ENCODE results near the gene CEMIP. TPM values are rescaled to one million over a fixed set of nuclear protein-coding genes. Genes with fewer than 3 reads are reported as not detected.

The CEMIP gene
- total RNA-seq, 2 experiments from 2014 or later, result not detected

DNA sequence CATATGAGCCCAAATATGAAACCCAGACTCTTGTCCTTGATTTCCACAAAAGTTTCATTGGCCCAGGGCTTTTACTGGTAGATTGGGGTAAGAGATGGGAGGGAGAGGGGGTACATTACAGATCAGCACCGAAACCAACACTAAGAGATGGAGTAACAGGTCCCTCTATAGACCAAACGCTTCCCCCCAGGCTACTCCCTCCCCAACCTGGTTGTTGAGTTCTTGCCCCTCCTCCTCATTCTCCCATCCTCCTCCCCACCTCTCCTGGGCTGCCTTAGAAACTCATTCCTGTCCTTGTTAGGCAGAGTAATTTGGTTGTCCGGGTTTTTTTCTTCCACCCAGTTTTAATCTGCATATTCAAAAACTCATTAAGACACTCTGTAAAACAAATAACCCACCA, 136.3 kb downstream of the CEMIP start:
- H3K4me3 Mint-ChIP-seq, result no peak overlapping the region
- CTCF ChIA-PET, result no interaction called here
- DNase-seq (no peak), ATAC-seq (no peak)
- H3K4me1 Mint-ChIP-seq, result peaks cover 25% of the 10 kb centered on the region
- H3K9me3 Mint-ChIP-seq (ENCODE audit: low read depth), result no peaks in the 10 kb centered on the region
- H3K27ac Mint-ChIP-seq, result no peak overlapping the region
- peaks cover 3% of the 10 kb centered on the region for H3K27me3 Mint-ChIP-seq
- H3K36me3 Mint-ChIP-seq, result no peaks in the 10 kb centered on the region

DNA sequence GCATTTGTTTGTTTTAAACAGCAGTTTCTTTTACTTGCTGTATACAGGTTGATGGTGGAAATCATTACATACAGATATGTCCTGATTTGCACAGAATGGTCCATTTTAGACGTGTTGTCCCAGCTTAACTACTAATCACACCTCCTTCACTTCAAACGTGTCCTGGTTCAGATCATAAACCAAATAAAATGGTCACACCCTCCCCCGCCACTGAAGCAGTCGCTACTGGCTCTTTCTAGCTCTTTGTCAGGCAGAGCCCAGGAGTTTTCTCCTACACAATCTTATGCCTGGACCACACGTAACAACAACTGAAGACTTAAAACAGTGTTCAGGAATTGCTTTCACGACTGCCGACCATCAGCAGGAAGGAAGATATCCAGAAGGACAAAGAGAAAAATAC, 136.9 kb downstream of the CEMIP start:
- Mint-ChIP-seq H3K27ac (no peak overlapping the region), H3K9me3 (ENCODE audit: low read depth) (no peaks in the 10 kb centered on the region), H3K36me3 (no peaks in the 10 kb centered on the region), H3K4me3 (no peak overlapping the region), H3K27me3 (peaks cover 3% of the 10 kb centered on the region), H3K4me1 (peaks cover 31% of the 10 kb centered on the region)
- CTCF ChIA-PET, result no interaction called here
- DNase-seq (no peak), ATAC-seq (no peak)

DNA sequence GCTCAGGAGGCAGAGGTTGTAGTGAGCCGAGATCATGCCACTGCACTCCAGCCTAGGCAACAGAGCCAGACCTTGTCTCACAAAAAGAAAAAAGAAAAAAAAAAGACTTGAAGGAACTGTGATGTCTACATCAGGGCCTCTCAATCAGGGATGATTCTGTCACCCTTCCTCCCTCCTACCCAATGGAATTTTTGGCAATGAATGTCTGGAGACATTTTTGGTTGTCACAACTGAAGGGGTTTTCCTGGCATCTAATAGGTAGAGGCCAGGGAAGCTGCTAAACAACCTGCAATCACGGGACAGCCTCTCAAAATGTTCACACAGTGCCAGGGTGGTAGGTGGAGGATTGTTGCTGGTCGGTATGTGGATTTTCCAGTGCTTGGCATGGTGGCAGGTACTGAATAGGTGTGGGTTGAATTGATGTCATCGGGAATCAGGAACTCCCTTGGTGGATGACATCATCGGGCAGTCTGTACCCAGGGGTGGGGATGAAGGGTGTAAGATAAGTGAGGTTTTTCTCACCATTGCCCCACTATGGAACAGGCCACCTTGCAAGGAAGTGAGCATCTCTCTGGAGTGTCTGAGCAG, 139.1 kb downstream of the CEMIP start:
- DNase-seq (no peak), ATAC-seq (no peak)
- H3K4me1 Mint-ChIP-seq, result peaks cover 38% of the 10 kb centered on the region
- no peak overlapping the region for H3K27ac Mint-ChIP-seq
- H3K4me3 Mint-ChIP-seq, result no peak overlapping the region
- H3K9me3 Mint-ChIP-seq (ENCODE audit: low read depth), result no peaks in the 10 kb centered on the region
- CTCF ChIA-PET, result interaction anchor here (1.6 kb wide), 1 partner anchor 41 kb away, joined by 3 read pairs; no protein-coding TSS in a partner anchor
- H3K27me3 Mint-ChIP-seq, result peaks cover 9% of the 10 kb centered on the region
- H3K36me3 Mint-ChIP-seq, result no peaks in the 10 kb centered on the region

DNA sequence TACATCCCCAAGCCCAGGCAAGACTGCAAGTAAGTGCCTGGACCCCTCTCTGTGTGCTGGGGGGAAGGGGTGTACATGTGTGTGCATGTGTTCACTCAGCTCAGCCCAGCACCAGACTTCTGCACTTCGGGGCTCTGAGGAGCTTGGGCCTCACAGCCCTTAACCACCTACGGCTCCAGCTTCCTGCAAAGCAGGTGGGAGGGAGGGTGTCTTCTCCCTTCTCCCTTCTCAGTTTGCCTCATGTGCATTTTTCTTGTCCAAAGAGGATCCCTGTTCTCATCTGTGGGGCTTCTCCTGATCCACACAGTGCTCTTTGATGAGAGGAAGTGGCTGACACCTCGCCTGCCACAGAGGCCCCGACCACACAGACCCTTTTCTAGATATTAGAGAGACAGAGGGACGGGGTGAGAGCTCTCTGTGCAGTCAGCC, 141.1 kb downstream of the CEMIP start:
- Mint-ChIP-seq H3K4me3 (no peak overlapping the region), H3K9me3 (ENCODE audit: low read depth) (no peaks in the 10 kb centered on the region), H3K4me1 (peaks cover 38% of the 10 kb centered on the region), H3K27me3 (peaks cover 9% of the 10 kb centered on the region), H3K27ac (peak overlapping the region; percentile 31), H3K36me3 (no peaks in the 10 kb centered on the region)
- ATAC-seq (peak; percentile 92), DNase-seq (peak; percentile 83)
- CTCF ChIA-PET, result no interaction called here

DNA sequence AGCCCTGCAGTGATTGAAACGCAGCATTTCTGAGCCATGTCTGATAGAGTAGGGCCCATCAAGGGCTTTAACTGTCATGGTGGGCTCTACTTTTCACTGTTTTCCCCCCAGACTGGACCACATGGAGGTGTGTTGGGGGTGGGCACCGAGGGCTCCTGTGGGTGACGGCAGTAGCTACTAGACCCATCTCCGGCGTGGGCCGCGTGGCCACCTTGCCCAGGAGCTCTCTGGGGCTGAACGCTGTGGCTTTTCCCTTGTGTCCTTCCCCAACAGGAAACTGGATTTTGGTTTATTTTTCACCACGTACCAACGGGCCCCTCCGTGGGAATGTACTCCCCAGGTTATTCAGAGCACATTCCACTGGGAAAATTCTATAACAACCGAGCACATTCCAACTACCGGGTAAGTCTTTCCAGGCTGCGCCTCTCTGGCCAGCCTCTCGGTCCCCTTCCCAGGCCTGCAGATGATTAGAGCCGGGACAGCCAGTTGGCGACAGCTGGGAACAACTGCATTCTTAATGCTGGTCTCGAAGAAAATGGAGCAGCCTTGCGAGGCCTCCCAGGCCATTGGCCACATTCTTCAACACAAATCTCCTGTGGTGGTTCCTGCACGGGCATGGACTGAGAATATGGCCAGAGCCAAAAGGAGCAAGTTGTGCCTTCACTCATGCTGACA, 142.7 kb downstream of the CEMIP start:
- no peak overlapping the region for H3K4me3 Mint-ChIP-seq
- H3K4me1 Mint-ChIP-seq, result peaks cover 38% of the 10 kb centered on the region
- CTCF ChIA-PET, result interaction anchor here (1.1 kb wide), 1 partner anchor 344 kb away, joined by 3 read pairs; no protein-coding TSS in a partner anchor
- peaks cover 6% of the 10 kb centered on the region for H3K27me3 Mint-ChIP-seq
- no peaks in the 10 kb centered on the region for H3K9me3 Mint-ChIP-seq (ENCODE audit: low read depth)
- DNase-seq (no peak), ATAC-seq (no peak)
- H3K27ac Mint-ChIP-seq, result no peak overlapping the region
- H3K36me3 Mint-ChIP-seq, result no peaks in the 10 kb centered on the region

DNA sequence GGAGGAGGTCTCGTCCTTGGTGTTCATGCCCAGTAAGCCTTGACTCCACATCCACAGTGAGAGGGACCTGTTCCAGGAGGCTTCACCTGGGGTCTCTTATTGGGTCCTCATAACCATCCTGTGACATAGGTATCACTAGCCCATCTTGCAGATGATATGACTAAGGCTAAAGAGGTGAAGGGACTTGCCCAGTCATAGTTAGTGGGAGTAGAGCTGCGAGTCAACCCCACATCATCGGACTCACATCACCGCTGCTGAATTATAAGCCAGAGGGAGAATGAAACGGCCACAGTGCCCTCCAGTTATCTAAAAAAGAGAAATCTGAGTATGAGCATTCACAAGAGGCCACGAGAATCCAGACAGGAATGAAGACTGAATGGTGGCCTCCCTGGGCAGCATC, 144.5 kb downstream of the CEMIP start:
- Mint-ChIP-seq H3K27ac (no peak overlapping the region), H3K36me3 (no peaks in the 10 kb centered on the region), H3K27me3 (peaks cover 6% of the 10 kb centered on the region), H3K4me3 (no peak overlapping the region), H3K9me3 (ENCODE audit: low read depth) (no peaks in the 10 kb centered on the region), H3K4me1 (peaks cover 28% of the 10 kb centered on the region)
- ATAC-seq (no peak), DNase-seq (no peak)
- CTCF ChIA-PET, result no interaction called here

DNA sequence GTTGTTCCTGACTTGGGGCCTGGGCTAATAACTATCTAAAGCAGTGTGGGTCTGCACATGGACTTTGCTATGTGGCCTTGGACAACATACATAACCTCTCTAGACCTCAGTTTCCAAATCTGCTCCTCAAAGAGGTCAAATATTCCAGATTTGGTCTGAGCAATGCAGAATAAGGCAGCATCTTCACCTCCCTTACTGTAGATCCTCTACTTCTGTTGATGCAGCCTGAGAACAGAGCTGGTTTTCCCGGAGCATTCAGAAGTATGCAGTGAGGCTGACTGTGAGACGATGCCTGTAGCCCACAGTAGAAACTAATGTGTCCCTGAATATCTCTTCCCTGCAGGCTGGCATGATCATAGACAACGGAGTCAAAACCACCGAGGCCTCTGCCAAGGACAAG, 145.1 kb downstream of the CEMIP start:
- ATAC-seq (no peak), DNase-seq (no peak)
- Mint-ChIP-seq H3K36me3 (no peaks in the 10 kb centered on the region), H3K9me3 (ENCODE audit: low read depth) (no peaks in the 10 kb centered on the region), H3K4me3 (no peak overlapping the region), H3K4me1 (peaks cover 23% of the 10 kb centered on the region), H3K27ac (no peak overlapping the region), H3K27me3 (peaks cover 6% of the 10 kb centered on the region)
- CTCF ChIA-PET, result no interaction called here

DNA sequence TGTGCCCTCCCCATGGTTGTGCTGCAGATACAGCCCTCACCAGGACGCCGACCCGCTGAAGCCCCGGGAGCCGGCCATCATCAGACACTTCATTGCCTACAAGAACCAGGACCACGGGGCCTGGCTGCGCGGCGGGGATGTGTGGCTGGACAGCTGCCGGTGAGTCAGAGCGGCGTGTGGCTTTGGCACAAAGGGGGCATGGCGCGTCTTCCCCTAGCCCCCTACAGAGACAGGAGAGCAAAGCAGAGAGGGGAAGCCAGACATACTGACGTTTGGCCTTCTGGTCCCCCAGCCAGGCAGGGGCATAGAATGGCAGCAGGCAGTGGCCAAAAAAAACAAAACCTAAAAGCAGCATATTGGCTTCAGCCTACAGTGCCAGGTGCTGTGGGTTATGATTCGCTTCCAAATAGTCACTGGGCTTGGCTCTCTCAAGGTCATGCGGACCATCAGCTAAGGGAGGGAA, 146.5 kb downstream of the CEMIP start:
- Mint-ChIP-seq H3K36me3 (no peaks in the 10 kb centered on the region), H3K4me1 (peaks cover 11% of the 10 kb centered on the region), H3K27ac (no peak overlapping the region), H3K27me3 (peaks cover 6% of the 10 kb centered on the region), H3K9me3 (ENCODE audit: low read depth) (no peaks in the 10 kb centered on the region), H3K4me3 (no peak overlapping the region)
- ATAC-seq, result no peak
- CTCF ChIA-PET, result interaction anchor here (0.7 kb wide), 1 partner anchor 146 kb away, joined by 3 read pairs; no protein-coding TSS in a partner anchor
- DNase-seq, result no peak

DNA sequence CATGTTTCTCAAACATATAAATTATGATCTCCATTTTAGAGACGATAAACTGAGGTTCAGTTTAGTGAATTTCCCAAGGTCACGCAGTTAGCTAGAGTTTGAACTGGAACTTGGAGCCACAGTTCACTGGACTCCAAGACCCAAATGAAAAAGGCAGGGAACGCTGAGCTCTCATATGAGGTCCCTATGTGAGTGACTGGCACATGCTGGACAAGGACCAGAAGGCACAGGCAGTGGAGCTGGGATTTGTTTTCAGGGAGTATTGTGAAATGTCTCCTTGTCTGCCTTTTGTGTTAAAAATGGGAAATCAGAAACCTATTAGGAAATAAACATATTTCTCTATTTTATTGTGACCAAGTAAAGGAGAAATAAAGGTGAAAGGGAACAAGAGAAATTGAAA, 147.0 kb downstream of the CEMIP start:
- Mint-ChIP-seq H3K4me1 (peaks cover 6% of the 10 kb centered on the region), H3K4me3 (no peak overlapping the region), H3K27ac (no peak overlapping the region), H3K27me3 (peaks cover 6% of the 10 kb centered on the region), H3K9me3 (ENCODE audit: low read depth) (no peaks in the 10 kb centered on the region), H3K36me3 (no peaks in the 10 kb centered on the region)
- CTCF ChIA-PET, result interaction anchor here (0.7 kb wide), 1 partner anchor 146 kb away, joined by 3 read pairs; no protein-coding TSS in a partner anchor
- no peak for ATAC-seq
- no peak for DNase-seq

DNA sequence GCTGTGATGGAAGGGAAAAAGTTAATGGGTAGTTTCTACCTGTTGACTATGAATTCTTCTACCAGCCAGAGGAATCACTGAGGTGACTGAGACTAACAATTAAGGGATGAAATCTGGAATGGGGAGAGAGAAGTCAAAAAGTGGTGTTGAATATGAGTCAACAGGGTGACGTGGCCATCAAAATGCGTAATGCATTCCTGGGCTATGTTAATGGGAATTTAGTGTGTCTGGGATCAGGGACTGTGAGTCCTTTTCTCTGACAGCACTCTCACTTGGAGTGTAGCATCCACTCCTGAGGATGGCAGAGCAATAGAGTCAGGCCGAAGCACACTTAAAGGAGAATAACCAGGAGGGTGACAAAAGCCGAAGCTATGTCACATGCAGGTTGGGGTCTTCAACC, 150.1 kb downstream of the CEMIP start:
- DNase-seq, result no peak
- Mint-ChIP-seq H3K27me3 (no peaks in the 10 kb centered on the region), H3K4me1 (no peaks in the 10 kb centered on the region), H3K27ac (no peak overlapping the region), H3K4me3 (no peak overlapping the region), H3K36me3 (no peaks in the 10 kb centered on the region), H3K9me3 (ENCODE audit: low read depth) (no peaks in the 10 kb centered on the region)
- no peak for ATAC-seq
- CTCF ChIA-PET, result no interaction called here

DNA sequence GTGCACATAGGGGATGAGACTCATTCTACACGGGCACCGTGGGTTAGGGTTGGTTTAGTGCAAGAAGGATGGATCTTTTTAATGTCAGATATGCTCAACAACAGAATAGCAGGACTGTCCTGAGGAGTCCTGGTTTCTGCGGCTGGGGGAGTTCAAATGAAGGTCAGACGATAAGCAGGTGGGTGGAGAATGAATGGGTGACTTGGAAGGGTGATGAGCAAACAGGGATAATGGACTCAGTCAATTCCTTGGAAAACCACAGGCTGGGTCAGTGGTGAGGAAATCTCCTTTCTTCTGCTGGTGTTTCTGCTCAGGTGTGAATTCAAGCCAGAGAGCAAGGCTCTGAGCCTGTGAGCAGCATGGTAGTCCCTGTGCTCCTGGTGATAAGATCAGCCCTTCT, 150.5 kb downstream of the CEMIP start:
- DNase-seq (no peak), ATAC-seq (no peak)
- H3K4me3 Mint-ChIP-seq, result no peak overlapping the region
- peaks cover 4% of the 10 kb centered on the region for H3K4me1 Mint-ChIP-seq
- no peaks in the 10 kb centered on the region for H3K36me3 Mint-ChIP-seq
- no peaks in the 10 kb centered on the region for H3K9me3 Mint-ChIP-seq (ENCODE audit: low read depth)
- H3K27ac Mint-ChIP-seq, result no peak overlapping the region
- CTCF ChIA-PET, result no interaction called here
- no peaks in the 10 kb centered on the region for H3K27me3 Mint-ChIP-seq

DNA sequence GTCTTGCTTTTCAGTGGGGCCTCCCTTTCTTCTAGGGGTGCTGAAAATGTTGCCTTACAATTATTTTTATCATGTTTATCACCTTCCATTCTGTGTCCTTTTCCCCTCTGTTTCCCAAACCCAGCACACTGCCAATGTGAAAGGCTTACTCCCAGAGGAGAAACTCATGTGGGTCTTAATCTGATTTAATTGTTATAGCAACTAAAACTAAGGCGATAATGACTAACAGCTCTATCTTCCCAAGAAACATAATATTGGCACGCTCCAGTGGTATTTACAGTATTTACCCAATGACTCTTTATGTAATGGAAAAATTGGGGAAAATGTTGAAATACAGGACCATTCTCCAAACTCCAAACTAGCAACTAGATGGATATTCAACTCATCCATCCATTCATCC, 152.0 kb downstream of the CEMIP start:
- CTCF ChIA-PET, result no interaction called here
- Mint-ChIP-seq H3K36me3 (no peaks in the 10 kb centered on the region), H3K27me3 (no peaks in the 10 kb centered on the region), H3K27ac (no peak overlapping the region), H3K4me1 (peaks cover 8% of the 10 kb centered on the region), H3K9me3 (ENCODE audit: low read depth) (no peaks in the 10 kb centered on the region), H3K4me3 (no peak overlapping the region)
- ATAC-seq, result no peak
- no peak for DNase-seq

DNA sequence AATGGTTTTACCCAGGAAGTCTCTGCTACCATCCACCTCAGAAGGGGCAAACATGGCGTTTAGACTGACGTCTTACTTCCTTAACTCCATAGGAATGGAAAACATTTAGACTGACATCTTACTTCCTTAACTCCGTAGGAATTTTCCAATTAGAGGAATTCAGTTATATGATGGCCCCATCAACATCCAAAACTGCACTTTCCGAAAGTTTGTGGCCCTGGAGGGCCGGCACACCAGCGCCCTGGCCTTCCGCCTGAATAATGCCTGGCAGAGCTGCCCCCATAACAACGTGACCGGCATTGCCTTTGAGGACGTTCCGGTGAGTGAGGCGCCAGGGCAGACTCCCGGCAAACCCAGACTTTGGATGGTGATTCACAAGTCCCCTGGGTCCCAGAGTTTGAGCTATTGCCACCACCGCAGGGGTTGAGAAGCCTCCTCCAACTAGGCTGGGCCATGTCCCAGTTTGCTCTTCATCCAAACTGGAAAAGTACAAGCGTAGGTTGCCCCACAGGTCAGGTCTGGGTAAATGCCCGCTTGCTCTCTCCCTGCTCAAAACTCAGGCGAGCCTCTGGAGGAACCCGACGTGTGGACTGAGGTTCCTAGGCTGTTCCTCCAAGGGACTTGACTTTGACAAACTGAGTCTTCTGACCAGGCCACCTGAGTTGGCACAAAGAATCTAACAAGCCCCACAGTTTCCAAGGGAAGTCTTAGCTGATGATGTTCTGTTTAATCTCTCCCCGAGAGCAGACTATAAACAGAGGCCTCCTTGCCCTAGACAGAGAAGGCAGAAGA, 152.7 kb downstream of the CEMIP start:
- CTCF ChIA-PET, result no interaction called here
- no peak overlapping the region for H3K27ac Mint-ChIP-seq
- H3K4me1 Mint-ChIP-seq, result peaks cover 8% of the 10 kb centered on the region
- H3K27me3 Mint-ChIP-seq, result no peaks in the 10 kb centered on the region
- no peak for DNase-seq
- ATAC-seq, result no peak
- no peak overlapping the region for H3K4me3 Mint-ChIP-seq
- H3K36me3 Mint-ChIP-seq, result no peaks in the 10 kb centered on the region
- no peaks in the 10 kb centered on the region for H3K9me3 Mint-ChIP-seq (ENCODE audit: low read depth)

DNA sequence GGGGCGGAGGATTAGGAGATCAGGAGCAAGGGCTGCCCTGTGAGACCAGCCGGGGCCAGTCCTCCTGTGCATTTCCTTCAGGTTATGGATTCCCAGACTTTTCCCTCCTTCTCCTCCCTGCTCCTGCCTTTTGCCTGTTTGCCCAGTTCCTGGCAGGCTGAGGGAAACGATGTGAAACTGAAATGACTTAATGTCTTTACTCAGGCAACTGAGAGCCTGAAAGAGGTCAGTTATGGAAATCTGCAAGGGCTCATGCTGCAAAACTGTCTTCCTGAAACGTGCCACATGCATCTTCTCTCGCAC, 153.3 kb downstream of the CEMIP start:
- ATAC-seq, result no peak
- no peak for DNase-seq
- peaks cover 8% of the 10 kb centered on the region for H3K4me1 Mint-ChIP-seq
- CTCF ChIA-PET, result no interaction called here
- no peaks in the 10 kb centered on the region for H3K27me3 Mint-ChIP-seq
- H3K9me3 Mint-ChIP-seq (ENCODE audit: low read depth), result no peaks in the 10 kb centered on the region
- H3K27ac Mint-ChIP-seq, result no peak overlapping the region
- no peak overlapping the region for H3K4me3 Mint-ChIP-seq
- no peaks in the 10 kb centered on the region for H3K36me3 Mint-ChIP-seq
